HCT116 (cell line): Measurements from ENCODE around the gene ARL2BP. TPM values are rescaled to one million over a fixed set of nuclear protein-coding genes. Genes with fewer than 3 reads are reported as not detected.

Source experiments
- ATAC-seq: fragments of 200-7000 bp; cut with Tn5 transposase; 2 replicates; pipeline ENCODE4 v1.9.1; 2020; ENCODE audit warnings: mild to moderate bottlenecking, moderate library complexity
- BruUV-seq: library from RNA; stranded (reverse); fragments of 400-500 nt; replicated peaks from 2 replicates; lab custom pipeline; 2021; lab: Mats Ljungman, UMichigan
- CTCF ChIA-PET: fragments of 300-600 bp; sonication (Branson Sonifier 250); formaldehyde crosslinking; loops from one replicate; lab custom pipeline; 2021; ENCODE audit warnings: antibody characterized with exemption; lab: Charles Lee
- POLR2A ChIA-PET: fragments of 300-600, 350-600 bp; sonication (Branson Sonifier 250); formaldehyde crosslinking; loops from one replicate; lab custom pipeline; 2021; ENCODE audit warnings: antibody characterized with exemption; lab: Charles Lee
- RAD21 ChIA-PET, 2 experiments: fragments of 300-600 bp; sonication (Branson Sonifier 250); formaldehyde crosslinking; loops; one replicate each; lab custom pipeline; 2023; ENCODE audit warnings: low total read pairs in 2 of 2; ENCODE audit not compliant: uncharacterized antibody in 2 of 2, unreplicated experiment in 2 of 2, low non-redundant PET in 1 of 2; lab: Charles Lee
- DNase-seq: peaks from one replicate; pipeline ENCODE4 v3.0.0-alpha.2; 2010; ENCODE audit warnings: low read depth, low spot score
- H2AFZ ChIP-seq: fragments of 200-600 bp; shearing (Covaris generic), sonication (generic); 2 replicates; pipeline ENCODE4 v1.6.1; 2017; ENCODE audit warnings: low read depth, mixed run types, mixed read lengths, antibody characterized with exemption, low read length; ENCODE audit not compliant: poor library complexity, severe bottlenecking
- H3K27ac ChIP-seq: 2 replicates; pipeline ENCODE4 v1.5.1; 2012; ENCODE audit warnings: low read depth, low read length
- H3K27me3 ChIP-seq: fragments of 200-600 bp; sonication (generic); 2 replicates; pipeline ENCODE4 v1.6.1; 2016; ENCODE audit warnings: mixed run types, low read length, mixed read lengths; ENCODE audit not compliant: insufficient read depth
- H3K36me3 ChIP-seq, 2 experiments: fragments of 200-500 bp in 1 of 2; fragments of 200-600 bp in 1 of 2; sonication (Bioruptor generic) in 1 of 2; sonication (generic) in 1 of 2; 2 replicates each; pipeline versions ENCODE4 v1.5.1 to v1.6.1; 2014 to 2016; ENCODE audit warnings: low read length in 2 of 2, inconsistent platforms in 1 of 2, mixed read lengths in 1 of 2, mixed run types in 1 of 2; ENCODE audit not compliant: insufficient read depth in 2 of 2, control insufficient read depth in 1 of 2
- H3K4me1 ChIP-seq, 2 experiments: fragments of 200-600 bp in 1 of 2; sonication (generic) in 1 of 2; 2 replicates each; pipeline versions ENCODE4 v1.5.1 to v1.6.1; 2012 to 2017; ENCODE audit warnings: low read length in 2 of 2, inconsistent platforms in 1 of 2, mild to moderate bottlenecking in 1 of 2, mixed read lengths in 1 of 2, mixed run types in 1 of 2, moderate library complexity in 1 of 2; ENCODE audit not compliant: insufficient read depth in 2 of 2, control insufficient read depth in 1 of 2
- H3K4me2 ChIP-seq: fragments of 200-600 bp; sonication (generic); 2 replicates; pipeline ENCODE4 v1.6.1; 2017; ENCODE audit warnings: mixed run types, low read length, mixed read lengths
- H3K4me3 ChIP-seq, 2 experiments: fragments of 200-600 bp in 1 of 2; sonication (generic) in 1 of 2; replicated peaks in 1 of 2; 2 replicates each; pipeline ENCODE4 v1.5.1; 2011 to 2016; ENCODE audit warnings: low read length in 2 of 2, control low read depth in 1 of 2, low read depth in 1 of 2, mild to moderate bottlenecking in 1 of 2, mixed read lengths in 1 of 2, mixed run types in 1 of 2
- H3K79me2 ChIP-seq: fragments of 200-600 bp; sonication (generic); 2 replicates; pipeline ENCODE4 v1.6.1; 2017; ENCODE audit warnings: mild to moderate bottlenecking, mixed run types, low read length, moderate library complexity, mixed read lengths; ENCODE audit not compliant: insufficient read depth
- H3K9ac ChIP-seq: fragments of 200-600 bp; sonication (generic); 2 replicates; pipeline ENCODE4 v1.6.1; 2016; ENCODE audit warnings: low read length, mixed read lengths
- H3K9me2 ChIP-seq: fragments of 200-600 bp; sonication (generic), shearing (Covaris generic); 2 replicates; pipeline ENCODE4 v1.6.1; 2017; ENCODE audit warnings: mixed run types, mild to moderate bottlenecking, moderate library complexity; ENCODE audit not compliant: insufficient read depth
- H3K9me3 ChIP-seq, 2 experiments: fragments of 200-500 bp in 1 of 2; fragments of 200-600 bp in 1 of 2; sonication (Bioruptor generic) in 1 of 2; sonication (generic) in 1 of 2; 2 replicates each; pipeline ENCODE4 v1.6.1; 2014 to 2017; ENCODE audit warnings: low read length in 2 of 2, mixed read lengths in 2 of 2, inconsistent platforms in 1 of 2, low read depth in 1 of 2, mild to moderate bottlenecking in 1 of 2, mixed run types in 1 of 2, moderate library complexity in 1 of 2; ENCODE audit not compliant: control insufficient read depth in 1 of 2, insufficient read depth in 1 of 2
- H4K20me1 ChIP-seq: fragments of 200-600 bp; sonication (generic), shearing (Covaris generic); 2 replicates; pipeline ENCODE4 v1.6.1; 2017; ENCODE audit warnings: mixed run types, mild to moderate bottlenecking, moderate library complexity; ENCODE audit not compliant: insufficient read depth
- EZH2 ChIP-seq: fragments of 200-600 bp; sonication (generic); IDR thresholded peaks from 2 replicates; pipeline ENCODE4 v1.6.1; 2017; ENCODE audit warnings: antibody characterized with exemption, mixed run types
- FOSL1 ChIP-seq: IDR thresholded peaks from 2 replicates; pipeline ENCODE4 v1.6.1; 2012; ENCODE audit warnings: low read depth
- POLR2A ChIP-seq: IDR thresholded peaks from 2 replicates; pipeline ENCODE4 v1.7.0; 2011; ENCODE audit warnings: borderline replicate concordance; ENCODE audit not compliant: insufficient read depth, insufficient read length; ENCODE audit errors: extremely low read depth
- RAD21 ChIP-seq: IDR thresholded peaks from 2 replicates; pipeline ENCODE4 v1.6.1; 2012; ENCODE audit warnings: low read depth, mild to moderate bottlenecking
- SIN3A ChIP-seq: IDR thresholded peaks from 2 replicates; pipeline ENCODE4 v1.6.1; 2012; ENCODE audit warnings: low read depth
- TCF7L2 ChIP-seq: IDR thresholded peaks from 2 replicates; pipeline ENCODE4 v1.7.0; 2011; ENCODE audit warnings: borderline replicate concordance, inconsistent platforms; ENCODE audit not compliant: insufficient read depth, insufficient read length; ENCODE audit errors: extremely low read depth
- YY1 ChIP-seq: IDR thresholded peaks from 2 replicates; pipeline ENCODE4 v1.6.1; 2011; ENCODE audit warnings: low read length, low read depth, moderate library complexity, mild to moderate bottlenecking; ENCODE audit not compliant: insufficient replicate concordance; ENCODE audit errors: extremely low read depth
- intact Hi-C: fragments of 100-400 bp; cut with micrococcal nuclease; formaldehyde crosslinking; loops from 2 replicates; pipeline ENCODE4 v1.10.0; 2022
- total RNA-seq: library from RNA; stranded (reverse); gene quantifications from one replicate; pipeline ENCODE4 v1.2.1, GENCODE V29; 2021; ENCODE audit not compliant: unreplicated experiment
- TF ChIP-seq, protein P1 (sequence below): IDR thresholded peaks from 2 replicates; pipeline ENCODE4 v1.6.1; 2012
- TF ChIP-seq, protein P2 (sequence below): IDR thresholded peaks from 2 replicates; pipeline ENCODE4 v1.6.1; 2011; ENCODE audit warnings: mild to moderate bottlenecking, low read length, moderate library complexity; ENCODE audit not compliant: insufficient replicate concordance; ENCODE audit errors: extremely low read depth

The ARL2BP gene
- total RNA-seq, 1 experiment from 2014 or later, result 28.8 TPM

DNA sequence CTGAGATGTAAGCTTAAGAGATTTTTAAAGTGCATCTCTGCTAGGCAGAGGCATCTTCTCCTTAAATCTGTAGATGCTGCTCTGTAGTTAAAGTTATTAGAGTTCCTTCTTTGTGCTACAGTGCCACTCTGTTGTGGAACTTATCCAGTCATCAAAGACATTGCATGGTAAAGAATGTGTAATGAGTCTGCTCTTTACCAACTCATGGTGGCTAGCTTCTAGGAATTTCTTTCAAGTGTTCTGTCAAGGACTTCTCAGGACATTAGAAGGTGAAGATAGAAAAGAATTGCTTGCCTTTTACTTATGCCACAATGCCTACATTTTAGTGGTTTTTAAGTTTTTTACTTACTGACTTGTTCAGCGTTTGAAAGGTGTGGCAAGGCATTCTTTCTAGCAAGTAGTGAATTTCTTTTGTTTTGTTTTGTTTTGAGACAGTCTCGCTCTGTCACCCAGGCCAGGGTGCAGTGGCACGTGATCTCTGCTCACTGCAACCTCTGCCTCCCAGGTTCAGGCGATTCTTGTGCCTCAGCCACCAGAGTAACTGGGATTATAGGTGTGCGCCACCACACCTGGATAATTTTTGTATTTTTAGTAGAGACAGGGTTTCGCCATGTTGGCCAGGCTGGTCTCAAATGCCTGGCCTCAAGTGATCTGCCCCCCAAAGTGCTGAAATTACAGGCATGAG, 20.3 kb upstream of the ARL2BP start:
- Histone ChIP-seq H3K9me2 (no peaks in the 10 kb centered on the region; the same call in 1 of the 2 replicates), H3K27ac (no peak overlapping the region), H3K4me1 (peaks cover 0 to 6% of the 10 kb centered on the region in 2 experiments; a peak in 1 of 4 replicates), H3K79me2 (no peaks in the 10 kb centered on the region), H3K9me3 (no peaks in the 10 kb centered on the region), H3K36me3 (peaks cover 41 to 44% of the 10 kb centered on the region in 2 experiments), H3K9ac (no peak overlapping the region), H2AFZ (no peak overlapping the region), H4K20me1 (no peaks in the 10 kb centered on the region)
- no peak for DNase-seq
- BruUV-seq, result no TSS peak
- no peak for ATAC-seq
- POLR2A ChIA-PET, result no interaction called here
- intact Hi-C loops, result no loop called here
- no peak for TF ChIP-seq FOSL1
- TF ChIP-seq RAD21, result no peak
- TF ChIP-seq POLR2A, result no peak
- TF ChIP-seq YY1, result no peak
- no peak for TF ChIP-seq TCF7L2
- TF ChIP-seq, protein P1, sequence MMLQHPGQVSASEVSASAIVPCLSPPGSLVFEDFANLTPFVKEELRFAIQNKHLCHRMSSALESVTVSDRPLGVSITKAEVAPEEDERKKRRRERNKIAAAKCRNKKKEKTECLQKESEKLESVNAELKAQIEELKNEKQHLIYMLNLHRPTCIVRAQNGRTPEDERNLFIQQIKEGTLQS, result no peak
- no peak for TF ChIP-seq SIN3A
- TF ChIP-seq EZH2, result no peak
- TF ChIP-seq, protein P2, sequence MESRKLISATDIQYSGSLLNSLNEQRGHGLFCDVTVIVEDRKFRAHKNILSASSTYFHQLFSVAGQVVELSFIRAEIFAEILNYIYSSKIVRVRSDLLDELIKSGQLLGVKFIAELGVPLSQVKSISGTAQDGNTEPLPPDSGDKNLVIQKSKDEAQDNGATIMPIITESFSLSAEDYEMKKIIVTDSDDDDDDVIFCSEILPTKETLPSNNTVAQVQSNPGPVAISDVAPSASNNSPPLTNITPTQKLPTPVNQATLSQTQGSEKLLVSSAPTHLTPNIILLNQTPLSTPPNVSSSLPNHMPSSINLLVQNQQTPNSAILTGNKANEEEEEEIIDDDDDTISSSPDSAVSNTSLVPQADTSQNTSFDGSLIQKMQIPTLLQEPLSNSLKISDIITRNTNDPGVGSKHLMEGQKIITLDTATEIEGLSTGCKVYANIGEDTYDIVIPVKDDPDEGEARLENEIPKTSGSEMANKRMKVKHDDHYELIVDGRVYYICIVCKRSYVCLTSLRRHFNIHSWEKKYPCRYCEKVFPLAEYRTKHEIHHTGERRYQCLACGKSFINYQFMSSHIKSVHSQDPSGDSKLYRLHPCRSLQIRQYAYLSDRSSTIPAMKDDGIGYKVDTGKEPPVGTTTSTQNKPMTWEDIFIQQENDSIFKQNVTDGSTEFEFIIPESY, result no peak
- TF ChIP-seq, all 23 proteins: peak for 0
- H3K4me3 ChIP-seq, result no peak overlapping the region
- no peaks in the 10 kb centered on the region for H3K27me3 ChIP-seq
- ChIA-PET CTCF (no interaction called here), RAD21 (no interaction called here)
- H3K4me2 ChIP-seq, result no peak overlapping the region
